Muscle of leg (tissue), 11 donors: Measurements from ENCODE around the gene MORN5. TPM values are rescaled to one million over a fixed set of nuclear protein-coding genes. Genes with fewer than 3 reads are reported as not detected.

Experiments used
- DNase-seq: peaks from one replicate; pipeline ENCODE4 v3.0.0; 2013
- H3K27ac ChIP-seq: one replicate; pipeline ENCODE4 v1.5.1; 2013; ENCODE audit warnings: mild to moderate bottlenecking, low read length, control low read depth
- H3K27me3 ChIP-seq: one replicate; pipeline ENCODE4 v1.6.1; 2013; ENCODE audit warnings: low read length; ENCODE audit not compliant: control insufficient read depth, insufficient read depth
- H3K36me3 ChIP-seq: one replicate; pipeline ENCODE4 v1.6.1; 2013; ENCODE audit warnings: low read length; ENCODE audit not compliant: control insufficient read depth, insufficient read depth
- H3K4me1 ChIP-seq: one replicate; pipeline ENCODE4 v1.6.1; 2013; ENCODE audit warnings: low read length; ENCODE audit not compliant: control insufficient read depth, insufficient read depth
- H3K4me3 ChIP-seq: one replicate; pipeline ENCODE4 v1.5.1; 2013; ENCODE audit warnings: low read length, control low read depth
- H3K9me3 ChIP-seq: replicated peaks from 2 replicates; pipeline ENCODE4 v1.6.1; 2013; ENCODE audit warnings: low read depth, low read length; ENCODE audit not compliant: control insufficient read depth
- WGBS: methylation state at CpG from one replicate; pipeline ENCODE4 v1.1.5; 2013; ENCODE audit warnings: missing lambda C conversion rate; ENCODE audit not compliant: insufficient coverage; 5-methylcytosine and 5-hydroxymethylcytosine counted together
- polyA plus RNA-seq, 8 donors: library from polyadenylated mRNA; unstranded; fragments of 120-200 nt; gene quantifications; one replicate each; pipeline versions ENCODE4 v1.2.1 to v1.2.3, GENCODE V29; 2013; ENCODE audit warnings: inconsistent platforms in 1 of 8, low replicate concordance in 1 of 8; ENCODE audit not compliant: insufficient read length in 8 of 8, insufficient read depth in 1 of 8
- total RNA-seq: library from RNA; stranded (reverse); fragments of 120-200 nt; gene quantifications from one replicate; pipeline ENCODE4 v1.2.4, GENCODE V29; 2013

Gene MORN5
- total and polyA plus RNA-seq, 9 donors = 0.41 to 0.80 (median 0.54) TPM; not detected in 2

GRCh38 chr9:122188369-122188768 is 28.7 kb downstream of the MORN5 start:
- no peaks in the 10 kb centered on the region for H3K9me3 ChIP-seq
- 53% methylated on average over 6 of the region's 6 CpGs for WGBS
- no peak for DNase-seq
- no peaks in the 10 kb centered on the region for H3K36me3 ChIP-seq
- no peak overlapping the region for H3K27ac ChIP-seq
- peaks cover 2% of the 10 kb centered on the region for H3K27me3 ChIP-seq
- H3K4me3 ChIP-seq = no peak overlapping the region
- H3K4me1 ChIP-seq = no peaks in the 10 kb centered on the region

GRCh38 chr9:122190597-122191381 is 31.1 kb downstream of the MORN5 start:
- H3K27ac ChIP-seq = no peak overlapping the region
- H3K4me3 ChIP-seq = no peak overlapping the region
- H3K36me3 ChIP-seq = no peaks in the 10 kb centered on the region
- H3K4me1 ChIP-seq = no peaks in the 10 kb centered on the region
- DNase-seq = no peak
- 97% methylated on average over 3 of the region's 12 CpGs for WGBS
- H3K27me3 ChIP-seq = no peaks in the 10 kb centered on the region
- no peaks in the 10 kb centered on the region for H3K9me3 ChIP-seq

GRCh38 chr9:122191584-122191983 is 31.9 kb downstream of the MORN5 start:
- DNase-seq = no peak
- no peaks in the 10 kb centered on the region for H3K27me3 ChIP-seq
- no peaks in the 10 kb centered on the region for H3K9me3 ChIP-seq
- 56% methylated on average over 11 of the region's 11 CpGs for WGBS
- H3K4me1 ChIP-seq = no peaks in the 10 kb centered on the region
- no peaks in the 10 kb centered on the region for H3K36me3 ChIP-seq
- H3K27ac ChIP-seq = no peak overlapping the region
- no peak overlapping the region for H3K4me3 ChIP-seq

GRCh38 chr9:122192261-122192875 is 32.7 kb downstream of the MORN5 start:
- Histone ChIP-seq H3K27ac (no peak overlapping the region), H3K4me1 (no peaks in the 10 kb centered on the region), H3K9me3 (no peaks in the 10 kb centered on the region), H3K4me3 (no peak overlapping the region), H3K27me3 (no peaks in the 10 kb centered on the region), H3K36me3 (no peaks in the 10 kb centered on the region)
- WGBS = 65% methylated on average over 2 of the region's 5 CpGs
- DNase-seq = no peak

- H3K9me3 ChIP-seq = no peaks in the 10 kb centered on the region
- DNase-seq = no peak
- H3K4me3 ChIP-seq = no peak overlapping the region
- H3K27ac ChIP-seq = no peak overlapping the region
- no peaks in the 10 kb centered on the region for H3K36me3 ChIP-seq
- H3K27me3 ChIP-seq = peaks cover 3% of the 10 kb centered on the region
- no peaks in the 10 kb centered on the region for H3K4me1 ChIP-seq
- WGBS = 51% methylated on average over 2 of the region's 16 CpGs
Observed at GRCh38 chr9:122192914-122193525, 33.3 kb downstream of the MORN5 start.

- H3K36me3 ChIP-seq = no peaks in the 10 kb centered on the region
- H3K4me3 ChIP-seq = no peak overlapping the region
- H3K9me3 ChIP-seq = no peaks in the 10 kb centered on the region
- peaks cover 3% of the 10 kb centered on the region for H3K27me3 ChIP-seq
- 88% methylated on average over 5 of the region's 6 CpGs for WGBS
- H3K4me1 ChIP-seq = peaks cover 3% of the 10 kb centered on the region
- H3K27ac ChIP-seq = no peak overlapping the region
- no peak for DNase-seq
Observed at GRCh38 chr9:122193651-122194050, 33.9 kb downstream of the MORN5 start.

- Histone ChIP-seq H3K4me3 (no peak overlapping the region), H3K27ac (no peak overlapping the region)
- 66% methylated on average over 2 of the region's 4 CpGs for WGBS
Observed at GRCh38 chr9:122195875-122196274, 36.2 kb downstream of the MORN5 start.

GRCh38 chr9:122197426-122197825 is 37.7 kb downstream of the MORN5 start:
- H3K9me3 ChIP-seq = no peaks in the 10 kb centered on the region
- H3K4me1 ChIP-seq = peaks cover 11% of the 10 kb centered on the region
- no peak for DNase-seq
- peaks cover 3% of the 10 kb centered on the region for H3K27me3 ChIP-seq
- no peaks in the 10 kb centered on the region for H3K36me3 ChIP-seq
- whole genome bisulfite sequencing = 45% methylated on average over 7 of the region's 7 CpGs
- H3K27ac ChIP-seq = no peak overlapping the region
- no peak overlapping the region for H3K4me3 ChIP-seq

More at GRCh38 chr9:122195875-122196274, 36.2 kb downstream of the MORN5 start:
- H3K27me3 ChIP-seq = peaks cover 3% of the 10 kb centered on the region
- no peak for DNase-seq
- H3K36me3 ChIP-seq = no peaks in the 10 kb centered on the region
- no peaks in the 10 kb centered on the region for H3K9me3 ChIP-seq
- H3K4me1 ChIP-seq = peaks cover 3% of the 10 kb centered on the region

- no peaks in the 10 kb centered on the region for H3K9me3 ChIP-seq
- H3K4me1 ChIP-seq = peaks cover 12% of the 10 kb centered on the region
- no peak overlapping the region for H3K27ac ChIP-seq
- WGBS = 68% methylated on average over 4 of the region's 4 CpGs
- H3K36me3 ChIP-seq = no peaks in the 10 kb centered on the region
- H3K4me3 ChIP-seq = no peak overlapping the region
- H3K27me3 ChIP-seq = peaks cover 3% of the 10 kb centered on the region
- no peak for DNase-seq
Observed at GRCh38 chr9:122197882-122198281, 38.2 kb downstream of the MORN5 start.

- Histone ChIP-seq H3K4me1 (peaks cover 39% of the 10 kb centered on the region), H3K36me3 (no peaks in the 10 kb centered on the region), H3K9me3 (no peaks in the 10 kb centered on the region), H3K4me3 (no peak overlapping the region), H3K27me3 (peaks cover 3% of the 10 kb centered on the region), H3K27ac (no peak overlapping the region)
- DNase-seq = peak; percentile 65
- 25% methylated on average over 2 of the region's 7 CpGs for WGBS
Observed at GRCh38 chr9:122200960-122201595, 41.4 kb downstream of the MORN5 start.
